Head of caudate nucleus (tissue), 42 donors: ENCODE data around the gene GPX1.
"Not testable (repeated sequence)": the region's sequence is repeated elsewhere in the genome, so short reads cannot be mapped to it uniquely, and the experiment has no call there.

Source experiments
- DNase-seq, 42 donors: peaks; one replicate each; pipeline versions ENCODE4 v3.0.0 to v3.0.0-alpha.2; 2020 to 2021; ENCODE audit warnings: mixed read lengths in 7 of 42
- intact Hi-C: fragments of 100-400 bp; cut with DNase I; formaldehyde crosslinking; loops from one replicate; pipeline ENCODE4 v1.15.0; 2022

The GPX1 gene

GRCh38 chr3:49358217-49358883, at the start of gene GPX1:
TSS of gene GPX1 (minus strand) at chr3:49358353. CDS start at chr3:49358278, 75 bp downstream.
- intact Hi-C loops = loop anchor here (10.0 kb wide), 1 partner anchor 254 kb away; the partner anchor contains the start of gene QARS1
- peak; percentile 86 to 96 (median 92) for DNase-seq

GRCh38 chr3:49406571-49407565, 48.7 kb upstream of the GPX1 start:
- intact Hi-C loops = no loop called here
- no peak for DNase-seq

- DNase-seq, intact Hi-C loops: not testable (repeated sequence)
Observed at GRCh38 chr3:49405570-49405969, 47.4 kb upstream of the GPX1 start.

GRCh38 chr3:49403891-49404290, 45.7 kb upstream of the GPX1 start:
- intact Hi-C loops = no loop called here

GRCh38 chr3:49401766-49402165, 43.6 kb upstream of the GPX1 start:
- intact Hi-C loops = no loop called here
- DNase-seq = no peak

More at GRCh38 chr3:49403891-49404290, 45.7 kb upstream of the GPX1 start:
- DNase-seq = no peak

- intact Hi-C loops = no loop called here
Observed at GRCh38 chr3:49399461-49399860, 41.3 kb upstream of the GPX1 start.

GRCh38 chr3:49397470-49397869, 39.3 kb upstream of the GPX1 start:
- peak in 3 of 42 donors; percentile 24 to 40 (median 35) for DNase-seq
- intact Hi-C loops = no loop called here

More at GRCh38 chr3:49399461-49399860, 41.3 kb upstream of the GPX1 start:
- no peak for DNase-seq

GRCh38 chr3:49391310-49391709, 33.2 kb upstream of the GPX1 start:
- DNase-seq, intact Hi-C loops: not testable (repeated sequence)

GRCh38 chr3:49389297-49389696, 31.1 kb upstream of the GPX1 start:
- intact Hi-C loops = no loop called here
- no peak for DNase-seq

GRCh38 chr3:49388289-49388820, 30.2 kb upstream of the GPX1 start:
- no peak for DNase-seq
- intact Hi-C loops = no loop called here

- no peak for DNase-seq
- intact Hi-C loops = no loop called here
Observed at GRCh38 chr3:49387721-49388120, 29.6 kb upstream of the GPX1 start.

- no peak for DNase-seq
- intact Hi-C loops = no loop called here
Observed at GRCh38 chr3:49386056-49386756, 28.1 kb upstream of the GPX1 start.

- intact Hi-C loops = no loop called here
- no peak for DNase-seq
Observed at GRCh38 chr3:49385617-49386016, 27.5 kb upstream of the GPX1 start.

GRCh38 chr3:49383387-49383786, 25.2 kb upstream of the GPX1 start:
- intact Hi-C loops = no loop called here
- DNase-seq = no peak

- intact Hi-C loops = no loop called here
- no peak for DNase-seq
Observed at GRCh38 chr3:49378249-49378895, 20.2 kb upstream of the GPX1 start.

- no peak for DNase-seq
- intact Hi-C loops = no loop called here
Observed at GRCh38 chr3:49377483-49377882, 19.3 kb upstream of the GPX1 start.

- intact Hi-C loops = no loop called here
- no peak for DNase-seq
Observed at GRCh38 chr3:49371946-49372345, 13.8 kb upstream of the GPX1 start.

GRCh38 chr3:49370585-49371290, 12.6 kb upstream of the GPX1 start:
- no peak for DNase-seq
- intact Hi-C loops = no loop called here
